ENCODE data around the gene MTHFD1L. TPM values are rescaled to one million over a fixed set of nuclear protein-coding genes. Genes with fewer than 3 reads are reported as not detected.

MTHFD1L gene
- total RNA-seq, 5 donors from 2014 or later (not counting 1 experiment from before 2014, with no cell fraction given), result 9.3 to 34.2 (median 26.7) TPM

DNA sequence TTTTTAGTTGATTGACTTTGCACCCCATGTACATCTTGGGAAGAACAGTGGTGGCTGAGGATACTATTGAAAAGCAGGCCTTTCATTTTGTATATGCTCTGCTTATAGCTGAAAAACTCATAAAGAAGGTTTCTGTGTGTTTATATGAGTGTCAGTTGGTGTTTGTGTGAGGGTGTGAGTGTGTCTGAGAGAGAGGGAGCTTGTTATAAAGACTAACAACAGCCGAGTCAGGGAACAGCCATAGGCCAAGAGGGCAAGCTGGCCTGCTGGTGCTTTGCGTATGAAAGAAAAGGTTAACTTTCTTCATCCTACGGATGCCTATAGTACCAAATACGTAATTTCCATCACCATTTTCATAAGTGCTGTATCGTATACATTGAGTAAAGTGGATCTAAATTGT is 88.3 kb downstream of the MTHFD1L start:
- no peaks in the 10 kb centered on the region for H3K27me3 Mint-ChIP-seq
- ChIA-PET CTCF (interaction anchor here in 1 of 2 donors (0.7 kb wide), 1 partner anchor 414 kb away, joined by 3 read pairs; no protein-coding TSS in a partner anchor), POLR2A (no interaction called here)
- Histone ChIP-seq H3K36me3 (ENCODE audit: control insufficient read depth in 2 of 2, extremely low read depth in 1 of 2, insufficient read depth in 1 of 2, low read length in 1 of 2) (no peaks in the 10 kb centered on the region), H3K27me3 (replicated peaks in 1 of 2; ENCODE audit: control insufficient read depth in 2 of 2, extremely low read depth in 1 of 2, insufficient read depth in 2 of 2, low read length in 1 of 2) (no peaks in the 10 kb centered on the region), H3K27ac (ENCODE audit: low read length) (no peak overlapping the region), H3K9me3 (no peaks in the 10 kb centered on the region), H3K4me3 (ENCODE audit: control insufficient read depth in 1 of 2, extremely low read depth in 1 of 2, low read length in 1 of 2) (no peak overlapping the region), H3K4me1 (ENCODE audit: control insufficient read depth in 1 of 2, extremely low read depth in 1 of 2, insufficient read depth in 2 of 2, low read length in 2 of 2) (no peaks in the 10 kb centered on the region)
- ATAC-seq (replicated peaks in 1 of 4), result no peak
- H3K9me3 Mint-ChIP-seq, result no peaks in the 10 kb centered on the region
- H3K4me1 Mint-ChIP-seq, result no peaks in the 10 kb centered on the region
- DNase-seq, result no peak
- H3K36me3 Mint-ChIP-seq, result peaks cover 59% of the 10 kb centered on the region
- H3K27ac Mint-ChIP-seq, result no peak overlapping the region
- WGBS (ENCODE audit: insufficient coverage), result no CpG with 5 or more reads among the region's 5 CpGs
- no peak overlapping the region for H3K4me3 Mint-ChIP-seq

DNA sequence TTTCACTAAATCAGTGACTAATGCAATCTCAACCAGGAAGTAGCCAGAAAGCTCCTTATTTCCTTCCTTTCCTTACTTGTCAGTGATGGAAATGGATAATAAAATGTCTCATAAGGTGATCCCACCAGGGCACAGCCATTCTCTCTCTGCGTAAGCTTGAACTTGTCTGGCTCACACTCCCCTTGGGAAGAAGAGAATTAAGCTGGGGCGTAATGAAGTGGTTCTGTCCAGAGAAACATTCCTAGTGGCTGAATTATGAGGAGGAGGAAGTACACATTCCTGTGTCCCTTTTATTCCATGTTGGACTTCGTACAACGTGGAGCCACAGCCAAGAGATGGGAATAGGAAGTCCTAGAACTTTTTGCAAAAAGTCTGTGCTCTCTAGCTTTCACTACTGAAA is 93.7 kb downstream of the MTHFD1L start:
- Mint-ChIP-seq H3K27me3 (no peaks in the 10 kb centered on the region), H3K4me3 (no peak overlapping the region), H3K36me3 (peaks cover 43% of the 10 kb centered on the region), H3K4me1 (no peaks in the 10 kb centered on the region), H3K27ac (no peak overlapping the region), H3K9me3 (no peaks in the 10 kb centered on the region)
- no peaks in the 10 kb centered on the region for H3K4me1 ChIP-seq (ENCODE audit: control insufficient read depth in 1 of 2, extremely low read depth in 1 of 2, insufficient read depth in 2 of 2, low read length in 2 of 2)
- peaks cover 0 to 4% of the 10 kb centered on the region in 2 donors for H3K36me3 ChIP-seq (ENCODE audit: control insufficient read depth in 2 of 2, extremely low read depth in 1 of 2, insufficient read depth in 1 of 2, low read length in 1 of 2)
- no peaks in the 10 kb centered on the region for H3K27me3 ChIP-seq (replicated peaks in 1 of 2; ENCODE audit: control insufficient read depth in 2 of 2, extremely low read depth in 1 of 2, insufficient read depth in 2 of 2, low read length in 1 of 2)
- WGBS (ENCODE audit: insufficient coverage), result 100% methylated on average over 2 of the region's 4 CpGs
- H3K9me3 ChIP-seq, result no peaks in the 10 kb centered on the region
- no peak for DNase-seq
- CTCF ChIA-PET, result no interaction called here
- POLR2A ChIA-PET, result interaction anchor here in 1 of 2 donors (0.5 kb wide), 1 partner anchor 836 kb away, joined by 3 read pairs; no protein-coding TSS in a partner anchor
- no peak for ATAC-seq (replicated peaks in 1 of 4)
- H3K27ac ChIP-seq (ENCODE audit: low read length), result no peak overlapping the region
- no peak overlapping the region for H3K4me3 ChIP-seq (ENCODE audit: control insufficient read depth in 1 of 2, extremely low read depth in 1 of 2, low read length in 1 of 2)

DNA sequence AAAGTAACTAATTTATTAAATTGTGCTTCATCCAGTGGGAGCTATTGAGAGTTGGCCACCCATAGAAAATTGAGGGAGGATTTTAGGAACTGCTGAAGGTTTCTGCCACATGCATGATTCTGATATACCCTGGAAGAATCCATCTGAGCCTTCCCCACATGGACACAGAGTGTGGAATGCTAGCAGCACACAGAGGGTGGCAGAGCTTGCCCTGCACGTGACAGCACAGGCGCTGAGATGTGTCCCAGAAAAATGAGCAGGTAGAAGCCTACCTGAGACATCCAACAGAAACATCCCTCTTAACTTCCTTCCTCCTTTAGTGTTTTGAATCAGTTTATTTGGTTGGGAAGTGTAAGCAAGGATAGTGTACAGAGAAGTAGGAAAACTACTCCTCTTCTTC is 96.9 kb downstream of the MTHFD1L start:
- H3K27ac Mint-ChIP-seq, result no peak overlapping the region
- no CpG with 5 or more reads among the region's 2 CpGs for WGBS (ENCODE audit: insufficient coverage)
- POLR2A ChIA-PET, result no interaction called here

DNA sequence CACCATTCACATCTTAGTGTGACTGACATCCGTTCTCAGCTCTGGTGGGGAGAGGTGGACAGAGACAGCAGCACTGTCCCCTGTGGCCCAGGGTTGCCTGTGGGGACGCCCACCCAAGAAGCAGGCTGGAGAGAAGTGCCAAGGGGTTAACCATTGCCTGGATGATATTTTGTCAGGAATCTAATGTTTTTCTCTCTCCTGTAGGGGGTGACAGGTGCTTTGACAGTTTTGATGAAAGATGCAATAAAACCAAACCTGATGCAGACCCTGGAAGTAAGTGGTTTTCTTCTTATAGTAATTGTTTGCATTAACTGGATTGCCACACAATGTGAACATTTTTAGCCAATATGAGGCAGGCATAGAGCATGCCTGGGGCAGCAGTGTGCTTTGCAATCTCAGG is 99.3 kb downstream of the MTHFD1L start:
- H3K36me3 Mint-ChIP-seq, result peaks cover 40% of the 10 kb centered on the region
- CTCF ChIA-PET, result no interaction called here
- Histone ChIP-seq H3K4me3 (ENCODE audit: control insufficient read depth in 1 of 2, extremely low read depth in 1 of 2, low read length in 1 of 2) (no peak overlapping the region), H3K27me3 (replicated peaks in 1 of 2; ENCODE audit: control insufficient read depth in 2 of 2, extremely low read depth in 1 of 2, insufficient read depth in 2 of 2, low read length in 1 of 2) (no peaks in the 10 kb centered on the region), H3K9me3 (no peaks in the 10 kb centered on the region), H3K36me3 (ENCODE audit: control insufficient read depth in 2 of 2, extremely low read depth in 1 of 2, insufficient read depth in 1 of 2, low read length in 1 of 2) (no peaks in the 10 kb centered on the region), H3K27ac (ENCODE audit: low read length) (no peak overlapping the region), H3K4me1 (ENCODE audit: control insufficient read depth in 1 of 2, extremely low read depth in 1 of 2, insufficient read depth in 2 of 2, low read length in 2 of 2) (no peaks in the 10 kb centered on the region)
- H3K4me1 Mint-ChIP-seq, result no peaks in the 10 kb centered on the region
- H3K27ac Mint-ChIP-seq, result no peak overlapping the region
- WGBS (ENCODE audit: insufficient coverage), result 100% methylated on average over 1 of the region's 2 CpGs
- H3K9me3 Mint-ChIP-seq, result no peaks in the 10 kb centered on the region
- no peak for DNase-seq
- no peak overlapping the region for H3K4me3 Mint-ChIP-seq
- POLR2A ChIA-PET, result no interaction called here
- no peaks in the 10 kb centered on the region for H3K27me3 Mint-ChIP-seq
- ATAC-seq (replicated peaks in 1 of 4), result no peak

More for the DNA sequence above, 96.9 kb downstream of the MTHFD1L start:
- no peaks in the 10 kb centered on the region for H3K9me3 Mint-ChIP-seq
- DNase-seq (no peak), ATAC-seq (replicated peaks in 1 of 4) (no peak)
- no peaks in the 10 kb centered on the region for H3K9me3 ChIP-seq
- no peaks in the 10 kb centered on the region for H3K4me1 Mint-ChIP-seq
- H3K36me3 ChIP-seq (ENCODE audit: control insufficient read depth in 2 of 2, extremely low read depth in 1 of 2, insufficient read depth in 1 of 2, low read length in 1 of 2), result peaks cover 0 to 4% of the 10 kb centered on the region in 2 donors
- no peak overlapping the region for H3K4me3 Mint-ChIP-seq
- H3K4me3 ChIP-seq (ENCODE audit: control insufficient read depth in 1 of 2, extremely low read depth in 1 of 2, low read length in 1 of 2), result no peak overlapping the region
- CTCF ChIA-PET, result no interaction called here
- no peaks in the 10 kb centered on the region for H3K27me3 Mint-ChIP-seq
- H3K27me3 ChIP-seq (replicated peaks in 1 of 2; ENCODE audit: control insufficient read depth in 2 of 2, extremely low read depth in 1 of 2, insufficient read depth in 2 of 2, low read length in 1 of 2), result no peaks in the 10 kb centered on the region
- peaks cover 38% of the 10 kb centered on the region for H3K36me3 Mint-ChIP-seq
- no peak overlapping the region for H3K27ac ChIP-seq (ENCODE audit: low read length)
- H3K4me1 ChIP-seq (ENCODE audit: control insufficient read depth in 1 of 2, extremely low read depth in 1 of 2, insufficient read depth in 2 of 2, low read length in 2 of 2), result no peaks in the 10 kb centered on the region

DNA sequence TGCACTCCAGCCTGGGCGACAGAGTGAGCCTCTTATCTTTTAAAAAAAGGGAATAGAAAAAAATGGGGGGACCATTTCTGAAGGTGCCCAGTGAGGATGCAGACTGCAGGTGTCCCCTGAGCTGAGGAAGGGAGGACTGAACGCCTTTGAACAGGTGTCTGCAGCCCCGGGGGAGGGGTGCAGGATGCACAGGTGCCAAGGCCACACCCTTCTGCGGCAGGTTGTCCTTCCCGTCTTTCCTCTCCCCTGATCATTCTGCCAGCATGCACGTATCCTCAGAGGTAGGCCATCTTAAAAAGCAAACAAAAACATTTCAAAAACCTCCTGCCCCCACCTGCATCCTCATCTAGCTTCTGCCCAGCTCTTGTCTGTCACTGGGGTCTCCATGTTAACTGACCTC is 101.3 kb downstream of the MTHFD1L start:
- H3K36me3 Mint-ChIP-seq, result peaks cover 40% of the 10 kb centered on the region
- CTCF ChIA-PET, result no interaction called here

DNA sequence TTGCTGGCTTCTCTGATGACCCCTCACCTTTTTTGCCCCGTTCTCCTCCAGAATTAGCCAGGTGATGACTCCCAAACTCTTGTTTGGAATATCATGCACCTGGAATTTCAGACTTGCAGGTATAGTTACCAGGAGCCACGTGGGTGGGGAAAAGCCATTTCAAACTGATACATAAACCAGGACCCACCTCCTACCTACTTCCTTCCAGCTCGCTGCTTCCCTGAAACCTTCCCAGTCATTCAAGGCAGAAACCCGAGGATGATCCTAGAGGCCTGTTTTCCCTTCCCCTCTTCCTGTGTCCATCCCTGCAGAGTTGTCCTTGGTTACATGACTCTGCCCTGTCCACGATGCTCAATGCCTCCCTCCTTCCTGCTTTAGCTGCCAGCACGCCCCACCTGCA is 101.9 kb downstream of the MTHFD1L start:
- ATAC-seq (replicated peaks in 1 of 4), result no peak
- H3K4me3 ChIP-seq (ENCODE audit: control insufficient read depth in 1 of 2, extremely low read depth in 1 of 2, low read length in 1 of 2), result no peak overlapping the region
- H3K4me1 ChIP-seq (ENCODE audit: control insufficient read depth in 1 of 2, extremely low read depth in 1 of 2, insufficient read depth in 2 of 2, low read length in 2 of 2), result no peaks in the 10 kb centered on the region
- Mint-ChIP-seq H3K4me3 (no peak overlapping the region), H3K9me3 (no peaks in the 10 kb centered on the region), H3K27me3 (no peaks in the 10 kb centered on the region), H3K36me3 (peaks cover 46% of the 10 kb centered on the region), H3K27ac (no peak overlapping the region), H3K4me1 (no peaks in the 10 kb centered on the region)
- H3K27ac ChIP-seq (ENCODE audit: low read length), result no peak overlapping the region
- ChIA-PET POLR2A (no interaction called here), CTCF (no interaction called here)
- H3K9me3 ChIP-seq, result no peaks in the 10 kb centered on the region
- no peaks in the 10 kb centered on the region for H3K36me3 ChIP-seq (ENCODE audit: control insufficient read depth in 2 of 2, extremely low read depth in 1 of 2, insufficient read depth in 1 of 2, low read length in 1 of 2)
- DNase-seq, result no peak
- no peaks in the 10 kb centered on the region for H3K27me3 ChIP-seq (replicated peaks in 1 of 2; ENCODE audit: control insufficient read depth in 2 of 2, extremely low read depth in 1 of 2, insufficient read depth in 2 of 2, low read length in 1 of 2)
- WGBS (ENCODE audit: insufficient coverage), result 85% methylated on average over 5 of the region's 6 CpGs

More for the DNA sequence above, 101.3 kb downstream of the MTHFD1L start:
- ATAC-seq (replicated peaks in 1 of 4) (no peak), DNase-seq (no peak)
- H3K4me1 ChIP-seq (ENCODE audit: control insufficient read depth in 1 of 2, extremely low read depth in 1 of 2, insufficient read depth in 2 of 2, low read length in 2 of 2), result no peaks in the 10 kb centered on the region
- H3K9me3 ChIP-seq, result no peaks in the 10 kb centered on the region
- Mint-ChIP-seq H3K9me3 (no peaks in the 10 kb centered on the region), H3K27me3 (no peaks in the 10 kb centered on the region), H3K27ac (no peak overlapping the region), H3K4me1 (no peaks in the 10 kb centered on the region), H3K4me3 (no peak overlapping the region)
- H3K36me3 ChIP-seq (ENCODE audit: control insufficient read depth in 2 of 2, extremely low read depth in 1 of 2, insufficient read depth in 1 of 2, low read length in 1 of 2), result no peaks in the 10 kb centered on the region
- no peaks in the 10 kb centered on the region for H3K27me3 ChIP-seq (replicated peaks in 1 of 2; ENCODE audit: control insufficient read depth in 2 of 2, extremely low read depth in 1 of 2, insufficient read depth in 2 of 2, low read length in 1 of 2)
- POLR2A ChIA-PET, result no interaction called here
- H3K27ac ChIP-seq (ENCODE audit: low read length), result no peak overlapping the region
- no peak overlapping the region for H3K4me3 ChIP-seq (ENCODE audit: control insufficient read depth in 1 of 2, extremely low read depth in 1 of 2, low read length in 1 of 2)
- 96% methylated on average over 5 of the region's 6 CpGs for WGBS (ENCODE audit: insufficient coverage)

DNA sequence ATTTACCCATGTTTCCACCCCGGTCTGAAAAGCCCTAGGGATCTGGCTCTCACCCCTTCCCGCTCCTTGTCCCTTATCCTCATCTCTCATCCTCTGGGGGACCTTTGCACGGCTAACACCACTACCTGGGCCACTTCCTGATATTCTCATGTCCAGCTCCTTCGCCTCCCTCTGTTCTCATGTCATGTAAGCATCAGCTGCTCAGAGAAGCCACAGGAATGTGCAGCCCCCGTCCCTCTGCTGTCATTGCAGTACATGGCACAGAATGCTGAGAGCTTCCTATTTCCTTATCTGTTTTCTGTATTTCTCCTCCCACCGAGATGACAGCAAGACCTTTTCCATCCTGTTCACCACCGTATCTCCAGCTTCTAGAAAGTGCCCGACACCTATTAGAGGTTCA is 102.4 kb downstream of the MTHFD1L start:
- no peak overlapping the region for H3K27ac Mint-ChIP-seq

More for the DNA sequence above, 102.4 kb downstream of the MTHFD1L start:
- CTCF ChIA-PET, result no interaction called here
- no peaks in the 10 kb centered on the region for H3K4me1 Mint-ChIP-seq
- H3K9me3 Mint-ChIP-seq, result no peaks in the 10 kb centered on the region
- no peaks in the 10 kb centered on the region for H3K27me3 Mint-ChIP-seq
- Histone ChIP-seq H3K27me3 (replicated peaks in 1 of 2; ENCODE audit: control insufficient read depth in 2 of 2, extremely low read depth in 1 of 2, insufficient read depth in 2 of 2, low read length in 1 of 2) (no peaks in the 10 kb centered on the region), H3K27ac (ENCODE audit: low read length) (no peak overlapping the region), H3K9me3 (no peaks in the 10 kb centered on the region), H3K36me3 (ENCODE audit: control insufficient read depth in 2 of 2, extremely low read depth in 1 of 2, insufficient read depth in 1 of 2, low read length in 1 of 2) (no peaks in the 10 kb centered on the region), H3K4me3 (ENCODE audit: control insufficient read depth in 1 of 2, extremely low read depth in 1 of 2, low read length in 1 of 2) (no peak overlapping the region), H3K4me1 (ENCODE audit: control insufficient read depth in 1 of 2, extremely low read depth in 1 of 2, insufficient read depth in 2 of 2, low read length in 2 of 2) (no peaks in the 10 kb centered on the region)
- no peak for DNase-seq
- WGBS (ENCODE audit: insufficient coverage), result 98% methylated on average over 4 of the region's 8 CpGs
- POLR2A ChIA-PET, result no interaction called here
- ATAC-seq (replicated peaks in 1 of 4), result no peak
- no peak overlapping the region for H3K4me3 Mint-ChIP-seq
- peaks cover 52% of the 10 kb centered on the region for H3K36me3 Mint-ChIP-seq
